AG09309 (cell line): Measurements from ENCODE around the gene SDHC.
"Not testable (repeated sequence)": the region's sequence is repeated elsewhere in the genome, so short reads cannot be mapped to it uniquely, and the experiment has no call there.

Experiments used
- DNase-seq: peaks from one replicate; pipeline ENCODE4 v3.0.0-alpha.2; 2010; ENCODE audit warnings: low read depth
- H3K4me3 ChIP-seq: 2 replicates; pipeline ENCODE4 v1.5.1; 2011; ENCODE audit warnings: mild to moderate bottlenecking, low read depth, low read length, moderate library complexity; ENCODE audit not compliant: control insufficient read depth
- TF ChIP-seq, protein P1 (sequence below): IDR thresholded peaks from 2 replicates; pipeline ENCODE4 v1.5.1; 2011; ENCODE audit warnings: mild to moderate bottlenecking, low read depth, low read length, inconsistent platforms; ENCODE audit not compliant: insufficient read depth, control insufficient read depth; ENCODE audit errors: missing control alignments

Gene SDHC

DNA sequence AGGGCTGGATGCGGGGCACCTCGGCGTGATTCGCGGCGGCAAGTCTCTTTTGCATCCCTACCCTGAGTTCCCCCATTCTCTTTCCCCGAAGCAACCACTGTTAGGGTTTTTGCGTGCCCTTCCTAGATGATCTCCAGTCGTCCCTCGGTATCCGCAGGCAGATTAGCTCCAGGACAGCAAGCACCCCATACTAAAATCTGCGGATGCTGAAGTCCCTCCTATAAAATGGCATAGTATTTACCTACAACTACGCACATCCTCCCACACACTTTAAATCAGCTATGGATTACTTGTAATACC, 76.3 kb downstream of the SDHC start:
- TF ChIP-seq, protein P1, sequence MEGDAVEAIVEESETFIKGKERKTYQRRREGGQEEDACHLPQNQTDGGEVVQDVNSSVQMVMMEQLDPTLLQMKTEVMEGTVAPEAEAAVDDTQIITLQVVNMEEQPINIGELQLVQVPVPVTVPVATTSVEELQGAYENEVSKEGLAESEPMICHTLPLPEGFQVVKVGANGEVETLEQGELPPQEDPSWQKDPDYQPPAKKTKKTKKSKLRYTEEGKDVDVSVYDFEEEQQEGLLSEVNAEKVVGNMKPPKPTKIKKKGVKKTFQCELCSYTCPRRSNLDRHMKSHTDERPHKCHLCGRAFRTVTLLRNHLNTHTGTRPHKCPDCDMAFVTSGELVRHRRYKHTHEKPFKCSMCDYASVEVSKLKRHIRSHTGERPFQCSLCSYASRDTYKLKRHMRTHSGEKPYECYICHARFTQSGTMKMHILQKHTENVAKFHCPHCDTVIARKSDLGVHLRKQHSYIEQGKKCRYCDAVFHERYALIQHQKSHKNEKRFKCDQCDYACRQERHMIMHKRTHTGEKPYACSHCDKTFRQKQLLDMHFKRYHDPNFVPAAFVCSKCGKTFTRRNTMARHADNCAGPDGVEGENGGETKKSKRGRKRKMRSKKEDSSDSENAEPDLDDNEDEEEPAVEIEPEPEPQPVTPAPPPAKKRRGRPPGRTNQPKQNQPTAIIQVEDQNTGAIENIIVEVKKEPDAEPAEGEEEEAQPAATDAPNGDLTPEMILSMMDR, result no peak
- no peak for DNase-seq
- peak overlapping the region; percentile 92 for H3K4me3 ChIP-seq

DNA sequence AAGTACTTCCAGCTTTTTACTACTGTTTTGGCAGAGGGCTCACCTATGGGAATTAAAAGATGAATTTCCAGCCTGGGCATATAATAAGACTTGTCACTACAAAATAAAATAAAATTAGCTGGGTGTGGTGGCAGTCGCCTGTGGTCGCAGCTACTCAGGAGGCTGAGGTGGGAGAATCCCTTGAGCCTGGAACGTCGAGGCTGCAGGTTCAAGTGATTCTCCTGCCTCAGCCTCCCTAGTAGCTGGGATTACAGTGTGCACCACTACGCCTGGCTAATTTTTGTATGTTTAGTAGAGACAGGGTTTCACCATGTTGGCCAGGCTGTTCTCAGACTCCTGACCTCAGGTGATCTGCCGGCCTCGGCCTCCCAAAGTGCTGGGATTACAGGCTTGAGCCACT, 77.0 kb downstream of the SDHC start:
- DNase-seq, H3K4me3 ChIP-seq: not testable (repeated sequence)

DNA sequence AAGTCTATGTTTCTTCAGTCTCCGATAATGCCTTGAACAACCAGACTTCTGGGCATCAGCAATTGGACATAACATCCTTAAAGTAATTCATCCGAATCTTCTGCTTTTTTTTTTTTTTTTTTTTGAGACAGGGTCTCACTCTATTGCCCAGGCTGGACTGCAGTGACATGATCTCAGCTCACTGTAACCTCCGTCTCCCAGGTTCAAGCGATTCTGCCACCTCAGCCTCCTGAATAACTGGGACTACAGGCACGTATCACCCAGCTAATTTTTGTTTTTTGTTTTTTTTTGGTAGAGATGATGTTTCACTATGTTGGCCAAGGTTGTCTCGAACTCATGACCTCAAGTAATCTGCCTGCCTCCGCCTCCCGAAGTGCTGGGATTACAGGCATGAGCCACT, 77.4 kb downstream of the SDHC start:
- no peak for DNase-seq
- TF ChIP-seq, protein P1, result no peak
- H3K4me3 ChIP-seq, result no peak overlapping the region

DNA sequence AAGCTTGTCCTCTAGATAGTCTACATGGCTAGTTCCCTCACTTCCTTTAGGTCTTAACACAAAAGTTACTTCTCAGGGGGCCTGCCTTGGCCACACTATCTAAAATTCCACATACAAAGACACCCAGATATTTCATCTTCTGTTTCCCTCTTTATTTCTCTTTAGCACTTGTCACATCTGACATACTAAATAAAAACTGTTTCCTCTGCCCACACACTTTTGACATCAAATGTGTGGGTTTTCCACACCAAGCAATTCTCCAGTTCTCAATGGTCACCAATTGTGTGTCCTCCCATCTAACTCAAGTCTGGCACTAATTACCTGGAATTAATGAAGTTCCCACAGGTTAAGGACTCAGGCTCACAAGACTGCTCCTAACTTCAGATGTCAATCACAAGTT, 79.0 kb downstream of the SDHC start:
- TF ChIP-seq, protein P1, result no peak
- no peak for DNase-seq
- H3K4me3 ChIP-seq, result no peak overlapping the region

DNA sequence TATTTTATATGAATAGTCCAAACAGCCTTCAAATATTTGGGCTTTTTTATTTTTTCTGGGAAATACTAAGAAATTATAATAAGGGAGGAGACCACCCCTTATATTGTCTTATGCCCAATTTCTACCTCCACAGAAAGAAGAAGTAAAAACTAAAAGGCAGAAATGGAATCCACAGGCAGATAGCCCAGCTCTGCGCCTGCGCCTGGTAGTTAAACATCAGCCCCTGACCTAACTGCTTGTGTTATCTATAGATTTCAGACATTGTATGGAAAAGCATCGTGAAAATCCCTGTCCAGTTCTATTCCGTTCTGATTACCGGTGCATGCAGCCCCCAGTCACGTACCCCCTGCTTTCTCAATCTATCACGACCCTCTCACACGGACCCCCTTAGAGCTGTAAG, 82.9 kb downstream of the SDHC start:
- not testable (repeated sequence) for DNase-seq, H3K4me3 ChIP-seq

DNA sequence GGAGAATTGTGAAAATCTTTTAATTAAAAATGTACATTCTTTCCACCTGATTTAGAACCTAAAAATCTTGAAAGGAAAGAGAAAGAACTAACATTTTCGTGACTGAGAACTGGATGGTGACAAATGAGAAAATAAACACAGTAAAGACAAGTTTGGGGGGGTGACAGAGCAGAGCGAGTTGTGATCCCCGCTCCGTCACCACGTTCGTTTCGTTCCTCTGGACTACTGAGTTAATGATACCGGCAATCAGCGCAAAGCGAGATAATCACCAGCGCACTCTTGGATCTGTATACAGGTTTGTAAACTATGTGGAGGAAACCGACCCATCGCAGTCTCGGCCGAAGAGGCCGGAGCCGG, 84.7 kb downstream of the SDHC start:
- TF ChIP-seq, protein P1, result no peak
- DNase-seq, result no peak
- H3K4me3 ChIP-seq, result peak overlapping the region; percentile 51

DNA sequence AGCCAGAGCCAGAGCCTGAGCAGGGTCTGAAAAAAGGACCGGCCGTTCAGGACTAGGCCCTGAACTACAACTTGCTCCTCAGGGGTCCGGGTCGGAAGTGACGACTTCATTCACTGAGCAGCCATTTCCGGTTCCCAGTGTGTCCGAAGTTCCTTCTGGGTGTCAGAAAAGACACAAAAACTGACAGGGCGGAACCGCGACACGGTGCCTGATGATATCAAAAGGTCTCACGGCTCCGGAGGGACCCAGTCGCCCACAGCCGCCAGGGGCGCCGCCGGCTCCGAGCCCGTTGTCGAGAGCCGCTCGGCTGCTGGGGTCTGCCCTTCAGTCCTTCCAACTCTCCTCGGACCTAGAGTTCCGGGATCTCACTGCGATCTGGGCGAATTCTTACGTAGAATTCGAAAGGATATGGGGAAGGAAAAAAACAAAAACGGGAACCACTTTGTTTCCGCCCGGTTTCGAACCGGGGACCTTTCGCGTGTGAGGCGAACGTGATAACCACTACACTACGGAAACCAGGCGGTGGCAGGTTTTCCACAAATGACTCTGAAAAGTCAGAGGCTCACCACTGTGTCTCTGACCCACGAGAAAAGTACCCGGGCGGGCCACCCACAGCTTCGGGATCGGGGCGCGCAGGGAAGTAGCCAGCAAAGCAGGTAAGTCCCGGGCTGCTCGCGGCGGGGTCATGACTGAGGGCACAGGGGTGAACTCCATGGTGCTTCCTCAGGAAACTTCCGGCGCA, 85.2 kb downstream of the SDHC start:
- peak; percentile 66 for DNase-seq
- H3K4me3 ChIP-seq, result peak overlapping the region; percentile 51
- TF ChIP-seq, protein P1, result peak; percentile 52

DNA sequence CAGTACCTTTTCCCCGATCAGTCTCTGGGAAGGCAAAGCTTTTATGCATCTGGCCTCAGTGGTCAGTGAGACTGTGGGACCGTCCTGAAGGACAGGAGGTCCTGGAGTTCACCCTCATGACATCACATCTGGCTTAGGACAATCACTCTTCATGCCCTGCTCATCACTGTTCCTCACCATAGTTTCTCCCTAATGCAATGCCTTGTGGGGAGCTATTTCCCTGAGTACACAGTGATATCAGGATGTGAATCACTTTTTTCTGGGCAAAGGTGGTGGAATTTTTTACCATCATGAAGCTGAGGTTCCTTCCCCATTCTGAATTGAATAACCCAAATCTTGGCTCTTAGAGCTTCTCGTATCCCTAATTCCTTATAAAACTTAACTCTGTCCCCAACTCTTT, 88.3 kb downstream of the SDHC start:
- TF ChIP-seq, protein P1, result no peak
- DNase-seq, result no peak
- no peak overlapping the region for H3K4me3 ChIP-seq
